ENCODE measurements around the gene CCDC159. TPM values are rescaled to one million over a fixed set of nuclear protein-coding genes. Genes with fewer than 3 reads are reported as not detected.

Gene CCDC159
- total and polyA plus RNA-seq, 2 experiments from 2014 or later, result 3.4 to 6.2 TPM

DNA sequence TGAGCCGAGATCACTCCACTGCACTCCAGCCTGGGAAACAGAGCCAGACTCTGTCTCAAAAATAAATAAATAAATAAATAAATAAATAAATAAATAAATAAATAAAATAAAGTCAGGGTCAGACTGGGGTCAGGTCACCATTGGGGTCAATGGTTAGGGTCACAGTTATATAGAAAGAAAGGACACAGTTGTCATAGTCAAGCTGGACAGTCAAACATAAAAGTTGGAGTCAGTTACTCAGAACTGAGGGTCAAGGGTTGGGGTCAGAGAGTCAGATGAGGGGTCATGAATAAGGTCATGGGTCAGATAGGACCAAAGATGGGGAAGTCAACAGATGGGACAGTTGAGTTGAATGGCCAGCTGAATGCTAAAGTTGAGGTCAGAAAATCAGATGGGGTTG, 54.5 kb downstream of the CCDC159 start (continued):
- TF ChIP-seq, protein P1, sequence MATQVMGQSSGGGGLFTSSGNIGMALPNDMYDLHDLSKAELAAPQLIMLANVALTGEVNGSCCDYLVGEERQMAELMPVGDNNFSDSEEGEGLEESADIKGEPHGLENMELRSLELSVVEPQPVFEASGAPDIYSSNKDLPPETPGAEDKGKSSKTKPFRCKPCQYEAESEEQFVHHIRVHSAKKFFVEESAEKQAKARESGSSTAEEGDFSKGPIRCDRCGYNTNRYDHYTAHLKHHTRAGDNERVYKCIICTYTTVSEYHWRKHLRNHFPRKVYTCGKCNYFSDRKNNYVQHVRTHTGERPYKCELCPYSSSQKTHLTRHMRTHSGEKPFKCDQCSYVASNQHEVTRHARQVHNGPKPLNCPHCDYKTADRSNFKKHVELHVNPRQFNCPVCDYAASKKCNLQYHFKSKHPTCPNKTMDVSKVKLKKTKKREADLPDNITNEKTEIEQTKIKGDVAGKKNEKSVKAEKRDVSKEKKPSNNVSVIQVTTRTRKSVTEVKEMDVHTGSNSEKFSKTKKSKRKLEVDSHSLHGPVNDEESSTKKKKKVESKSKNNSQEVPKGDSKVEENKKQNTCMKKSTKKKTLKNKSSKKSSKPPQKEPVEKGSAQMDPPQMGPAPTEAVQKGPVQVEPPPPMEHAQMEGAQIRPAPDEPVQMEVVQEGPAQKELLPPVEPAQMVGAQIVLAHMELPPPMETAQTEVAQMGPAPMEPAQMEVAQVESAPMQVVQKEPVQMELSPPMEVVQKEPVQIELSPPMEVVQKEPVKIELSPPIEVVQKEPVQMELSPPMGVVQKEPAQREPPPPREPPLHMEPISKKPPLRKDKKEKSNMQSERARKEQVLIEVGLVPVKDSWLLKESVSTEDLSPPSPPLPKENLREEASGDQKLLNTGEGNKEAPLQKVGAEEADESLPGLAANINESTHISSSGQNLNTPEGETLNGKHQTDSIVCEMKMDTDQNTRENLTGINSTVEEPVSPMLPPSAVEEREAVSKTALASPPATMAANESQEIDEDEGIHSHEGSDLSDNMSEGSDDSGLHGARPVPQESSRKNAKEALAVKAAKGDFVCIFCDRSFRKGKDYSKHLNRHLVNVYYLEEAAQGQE (IDR thresholded peaks at IDR 0.05; ENCODE audit: unreplicated experiment), result no peak
- TF ChIP-seq EZH2phosphoT487 (IDR thresholded peaks at IDR 0.05; ENCODE audit: unreplicated experiment) (no peak), NANOG (IDR thresholded peaks at IDR 0.05; ENCODE audit: borderline replicate concordance) (no peak), CREB1 (CRISPR knock-in tag; IDR thresholded peaks at IDR 0.05; ENCODE audit: low read depth) (no peak), JUNB (IDR thresholded peaks at IDR 0.05; ENCODE audit: unreplicated experiment) (no peak), EZH2 (IDR thresholded peaks at IDR 0.05; ENCODE audit: low read depth, unreplicated experiment) (no peak)

DNA sequence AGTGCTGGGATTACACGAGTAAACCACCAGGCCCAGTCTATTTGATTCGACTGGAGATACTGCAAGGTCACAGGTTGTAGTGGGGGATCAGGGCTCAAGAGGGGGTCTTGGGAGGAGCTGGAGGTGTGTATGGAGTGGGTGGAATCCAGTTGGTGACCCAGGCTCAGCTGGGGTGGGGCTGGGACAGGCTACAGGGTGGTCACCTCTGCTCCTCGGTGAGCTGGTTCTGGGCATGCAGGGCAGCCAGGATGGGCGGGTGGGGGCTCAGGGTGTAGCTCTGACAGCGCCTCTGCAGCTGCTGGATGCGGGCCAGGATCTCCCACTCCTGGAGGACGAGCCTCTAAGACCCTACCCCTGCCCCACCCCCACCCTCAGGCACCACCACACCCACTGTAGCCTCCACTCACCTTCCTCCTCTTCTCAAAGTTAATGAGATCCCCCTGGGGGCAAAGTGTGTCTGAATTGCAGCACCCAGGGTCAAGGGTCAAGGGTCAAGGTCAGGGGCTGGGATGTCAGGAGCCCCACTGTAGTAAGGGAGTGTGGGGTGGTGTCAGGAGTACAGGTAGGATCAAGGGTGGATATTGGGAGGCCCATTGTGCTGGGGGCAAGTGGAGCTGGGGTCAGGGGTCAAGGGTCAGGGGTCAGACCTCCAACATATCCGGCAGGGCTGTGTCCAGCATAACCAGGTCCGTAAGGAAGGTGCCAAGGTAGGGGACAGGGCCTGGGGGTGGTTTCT, 55.7 kb downstream of the CCDC159 start:
- Histone ChIP-seq H2AFZ (no peak overlapping the region), H3K36me3 (ENCODE audit: insufficient read depth) (no peaks in the 10 kb centered on the region; the same call in 1 of the 2 replicates), H4K20me1 (replicated peaks; ENCODE audit: insufficient read depth) (0 out of 2 replicates have a peak, but pooled peaks cover 2% of the 10 kb centered on the region), H3K27me3 (ENCODE audit: insufficient read depth) (no peaks in the 10 kb centered on the region), H3K4me3 (no peak overlapping the region), H3K4me2 (no peak overlapping the region), H3K27ac (ENCODE audit: low read depth) (no peak overlapping the region), H3K79me2 (replicated peaks; ENCODE audit: insufficient read depth) (no peaks in the 10 kb centered on the region), H3K4me1 (ENCODE audit: insufficient read depth) (peaks cover 2% of the 10 kb centered on the region; the same call in 1 of the 2 replicates), H3F3A (replicated peaks; ENCODE audit: low read depth) (peaks cover 6% of the 10 kb centered on the region; the same call in 1 of the 2 replicates), H3K9me2 (ENCODE audit: insufficient read depth) (no peaks in the 10 kb centered on the region)
- ATAC-seq (no peak), DNase-seq (ENCODE audit: low spot score) (no peak)
- no peak overlapping the region for H3K4me3 Mint-ChIP-seq
- peaks cover 43% of the 10 kb centered on the region for H3K36me3 Mint-ChIP-seq (ENCODE audit: low read depth)
- no peak overlapping the region for H3K27ac Mint-ChIP-seq
- H3K9me3 Mint-ChIP-seq, result no peaks in the 10 kb centered on the region
- no peak for TF ChIP-seq ZNF114 (CRISPR knock-in tag; IDR thresholded peaks at IDR 0.05)
- peaks cover 9% of the 10 kb centered on the region for H3K27me3 Mint-ChIP-seq (ENCODE audit: insufficient read depth, low read depth, poor library complexity)
- no peaks in the 10 kb centered on the region; the same call in 2 of the 3 replicates for H3K4me1 Mint-ChIP-seq

Other genes with a start within 250 kb of the CCDC159 start
- gene SPC24, start 190.7 kb upstream of the CCDC159 start, total RNA-seq (2014; rRNA removed; shearing (Covaris generic)), result 38.7 and 42.2 TPM in 2 replicates
- gene SPC24, start 190.7 kb upstream of the CCDC159 start, polyA plus RNA-seq (2016; fragmentation: Nextera tagmentation; extraction: Ambion mirVana), result 40.6 and 41.8 TPM in 2 replicates
- 47.5 and 65.4 TPM in 2 replicates for gene KANK2, start 149.0 kb upstream of the CCDC159 start, total RNA-seq (2014; rRNA removed; shearing (Covaris generic))
- 14.7 and 15.9 TPM in 2 replicates for gene KANK2, start 149.0 kb upstream of the CCDC159 start, polyA plus RNA-seq (2016; fragmentation: Nextera tagmentation; extraction: Ambion mirVana)
- not detected in 2 replicates for gene ANGPTL8, start 106.9 kb upstream of the CCDC159 start, total RNA-seq (2014; rRNA removed; shearing (Covaris generic))
- gene ANGPTL8, start 106.9 kb upstream of the CCDC159 start, polyA plus RNA-seq (2016; fragmentation: Nextera tagmentation; extraction: Ambion mirVana), result 0.42 TPM in 1 of 2 replicates, not detected in the other
- gene DOCK6, start 84.0 kb upstream of the CCDC159 start, total RNA-seq (2014; rRNA removed; shearing (Covaris generic)), result 48.3 and 49.0 TPM in 2 replicates
- 28.9 and 34.6 TPM in 2 replicates for gene DOCK6, start 84.0 kb upstream of the CCDC159 start, polyA plus RNA-seq (2016; fragmentation: Nextera tagmentation; extraction: Ambion mirVana)
- not detected in 2 replicates for gene TSPAN16, start 50.4 kb upstream of the CCDC159 start, total RNA-seq (2014; rRNA removed; shearing (Covaris generic))
- not detected in 2 replicates for gene TSPAN16, start 50.4 kb upstream of the CCDC159 start, polyA plus RNA-seq (2016; fragmentation: Nextera tagmentation; extraction: Ambion mirVana)
- gene RAB3D, start 6.9 kb upstream of the CCDC159 start, total RNA-seq (2014; rRNA removed; shearing (Covaris generic)), result 16.9 and 21.2 TPM in 2 replicates
- 3.8 and 5.3 TPM in 2 replicates for gene RAB3D, start 6.9 kb upstream of the CCDC159 start, polyA plus RNA-seq (2016; fragmentation: Nextera tagmentation; extraction: Ambion mirVana)
- gene TMEM205, start 251 bp upstream of the CCDC159 start, total RNA-seq (2014; rRNA removed; shearing (Covaris generic)), result 223 and 293 TPM in 2 replicates
- gene TMEM205, start 251 bp upstream of the CCDC159 start, polyA plus RNA-seq (2016; fragmentation: Nextera tagmentation; extraction: Ambion mirVana), result 114 and 123 TPM in 2 replicates
- 5.7 and 12.0 TPM in 2 replicates for gene PLPPR2, start 8.9 kb downstream of the CCDC159 start, total RNA-seq (2014; rRNA removed; shearing (Covaris generic))
- gene PLPPR2, start 8.9 kb downstream of the CCDC159 start, polyA plus RNA-seq (2016; fragmentation: Nextera tagmentation; extraction: Ambion mirVana), result 5.0 and 9.0 TPM in 2 replicates
- 2.1 and 4.1 TPM in 2 replicates for gene SWSAP1, start 28.1 kb downstream of the CCDC159 start, total RNA-seq (2014; rRNA removed; shearing (Covaris generic))
- 6.1 and 6.6 TPM in 2 replicates for gene SWSAP1, start 28.1 kb downstream of the CCDC159 start, polyA plus RNA-seq (2016; fragmentation: Nextera tagmentation; extraction: Ambion mirVana)
- gene EPOR, start 37.8 kb downstream of the CCDC159 start, total RNA-seq (2014; rRNA removed; shearing (Covaris generic)), result 6.8 and 12.0 TPM in 2 replicates
- gene EPOR, start 37.8 kb downstream of the CCDC159 start, polyA plus RNA-seq (2016; fragmentation: Nextera tagmentation; extraction: Ambion mirVana), result 9.1 and 9.2 TPM in 2 replicates
- 46.8 and 49.4 TPM in 2 replicates for gene RGL3, start 72.8 kb downstream of the CCDC159 start, total RNA-seq (2014; rRNA removed; shearing (Covaris generic))
- 48.8 and 49.2 TPM in 2 replicates for gene RGL3, start 72.8 kb downstream of the CCDC159 start, polyA plus RNA-seq (2016; fragmentation: Nextera tagmentation; extraction: Ambion mirVana)
- gene ODAD3, start 88.6 kb downstream of the CCDC159 start, total RNA-seq (2014; rRNA removed; shearing (Covaris generic)), result 0.54 and 1.5 TPM in 2 replicates
- 6.1 TPM in 2 replicates for gene ODAD3, start 88.6 kb downstream of the CCDC159 start, polyA plus RNA-seq (2016; fragmentation: Nextera tagmentation; extraction: Ambion mirVana)
- gene PRKCSH, start 89.1 kb downstream of the CCDC159 start, total RNA-seq (2014; rRNA removed; shearing (Covaris generic)), result 107 and 130 TPM in 2 replicates
- gene PRKCSH, start 89.1 kb downstream of the CCDC159 start, polyA plus RNA-seq (2016; fragmentation: Nextera tagmentation; extraction: Ambion mirVana), result 85.3 and 90.3 TPM in 2 replicates
- gene ELAVL3, start 134.5 kb downstream of the CCDC159 start, total RNA-seq (2014; rRNA removed; shearing (Covaris generic)), result 1.2 and 1.7 TPM in 2 replicates
- 0.45 and 0.63 TPM in 2 replicates for gene ELAVL3, start 134.5 kb downstream of the CCDC159 start, polyA plus RNA-seq (2016; fragmentation: Nextera tagmentation; extraction: Ambion mirVana)
- gene ZNF653, start 159.3 kb downstream of the CCDC159 start, total RNA-seq (2014; rRNA removed; shearing (Covaris generic)), result 4.9 and 5.3 TPM in 2 replicates
- 2.5 and 4.1 TPM in 2 replicates for gene ZNF653, start 159.3 kb downstream of the CCDC159 start, polyA plus RNA-seq (2016; fragmentation: Nextera tagmentation; extraction: Ambion mirVana)
- gene ECSIT, start 182.6 kb downstream of the CCDC159 start, total RNA-seq (2014; rRNA removed; shearing (Covaris generic)), result 61.1 and 66.5 TPM in 2 replicates
- gene ECSIT, start 182.6 kb downstream of the CCDC159 start, polyA plus RNA-seq (2016; fragmentation: Nextera tagmentation; extraction: Ambion mirVana), result 36.6 and 42.7 TPM in 2 replicates
- 17.0 and 20.9 TPM in 2 replicates for gene CNN1, start 192.3 kb downstream of the CCDC159 start, total RNA-seq (2014; rRNA removed; shearing (Covaris generic))
- 13.3 and 22.7 TPM in 2 replicates for gene CNN1, start 192.3 kb downstream of the CCDC159 start, polyA plus RNA-seq (2016; fragmentation: Nextera tagmentation; extraction: Ambion mirVana)
- gene ELOF1, start 212.7 kb downstream of the CCDC159 start, total RNA-seq (2014; rRNA removed; shearing (Covaris generic)), result 50.3 and 73.3 TPM in 2 replicates
- gene ELOF1, start 212.7 kb downstream of the CCDC159 start, polyA plus RNA-seq (2016; fragmentation: Nextera tagmentation; extraction: Ambion mirVana), result 98.0 and 103 TPM in 2 replicates
- 12.4 and 12.8 TPM in 2 replicates for gene ACP5, start 231.1 kb downstream of the CCDC159 start, total RNA-seq (2014; rRNA removed; shearing (Covaris generic))
- 5.6 and 6.7 TPM in 2 replicates for gene ACP5, start 231.1 kb downstream of the CCDC159 start, polyA plus RNA-seq (2016; fragmentation: Nextera tagmentation; extraction: Ambion mirVana)